Mesothelial cell of epicardium (in vitro differentiated cells): ENCODE measurements around the gene ITGAV. TPM values are rescaled to one million over a fixed set of nuclear protein-coding genes. Genes with fewer than 3 reads are reported as not detected.

Experiments
- DNase-seq, 2 experiments: peaks; one replicate each; pipeline ENCODE4 v3.0.0; 2021; ENCODE audit warnings: low spot score in 2 of 2; ENCODE audit not compliant: unreplicated experiment in 2 of 2
- H3K27ac Mint-ChIP-seq: 2 replicates; pipeline ENCODE4 v1.8.0; 2021; ENCODE audit warnings: mixed read lengths
- H3K27me3 Mint-ChIP-seq: 2 replicates; pipeline ENCODE4 v1.8.0; 2021; ENCODE audit warnings: low read depth, mixed read lengths
- H3K36me3 Mint-ChIP-seq: 2 replicates; pipeline ENCODE4 v1.8.0; 2021; ENCODE audit warnings: mixed read lengths
- H3K4me1 Mint-ChIP-seq: 2 replicates; pipeline ENCODE4 v1.8.0; 2021; ENCODE audit warnings: mixed read lengths
- H3K4me3 Mint-ChIP-seq: 2 replicates; pipeline ENCODE4 v1.8.0; 2021; ENCODE audit warnings: mild to moderate bottlenecking, moderate library complexity, mixed read lengths
- H3K9me3 Mint-ChIP-seq: 2 replicates; pipeline ENCODE4 v1.8.0; 2021; ENCODE audit warnings: mixed read lengths
- total RNA-seq: library from RNA; stranded (reverse); gene quantifications from 3 replicates; pipeline ENCODE4 v1.2.1, GENCODE V29; 2021
- TF ChIP-seq, protein P1 (sequence below): fragments of 200-600 bp; sonication (generic); IDR thresholded peaks from one replicate; pipeline ENCODE4 v1.5.0; 2021; ENCODE audit warnings: antibody characterized with exemption; ENCODE audit not compliant: unreplicated experiment

ITGAV gene
- total RNA-seq, 1 donor from 2014 or later = 100 TPM

DNA sequence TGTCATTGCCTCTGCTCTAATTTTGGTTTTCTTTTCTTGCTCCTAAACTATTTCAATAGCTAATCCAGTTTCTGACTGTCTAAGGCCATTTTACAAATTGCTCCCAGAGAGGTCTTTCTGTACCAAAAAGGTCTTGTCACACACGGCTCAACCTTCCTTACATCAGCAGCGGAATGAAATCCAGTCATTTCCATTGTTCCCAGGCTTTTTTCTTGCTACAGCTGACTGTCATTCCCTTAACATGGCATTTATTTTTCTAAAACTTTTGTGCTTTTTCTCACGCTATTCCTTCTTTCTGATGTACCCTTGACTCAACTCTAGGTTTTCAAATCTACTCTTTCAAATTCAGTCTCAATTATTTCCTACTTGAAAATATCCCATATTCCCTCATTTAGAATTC, 128.3 kb downstream of the ITGAV start:
- no peaks in the 10 kb centered on the region for H3K9me3 Mint-ChIP-seq
- no peaks in the 10 kb centered on the region for H3K36me3 Mint-ChIP-seq
- H3K27me3 Mint-ChIP-seq = no peaks in the 10 kb centered on the region
- H3K4me3 Mint-ChIP-seq = no peak overlapping the region
- TF ChIP-seq, protein P1, sequence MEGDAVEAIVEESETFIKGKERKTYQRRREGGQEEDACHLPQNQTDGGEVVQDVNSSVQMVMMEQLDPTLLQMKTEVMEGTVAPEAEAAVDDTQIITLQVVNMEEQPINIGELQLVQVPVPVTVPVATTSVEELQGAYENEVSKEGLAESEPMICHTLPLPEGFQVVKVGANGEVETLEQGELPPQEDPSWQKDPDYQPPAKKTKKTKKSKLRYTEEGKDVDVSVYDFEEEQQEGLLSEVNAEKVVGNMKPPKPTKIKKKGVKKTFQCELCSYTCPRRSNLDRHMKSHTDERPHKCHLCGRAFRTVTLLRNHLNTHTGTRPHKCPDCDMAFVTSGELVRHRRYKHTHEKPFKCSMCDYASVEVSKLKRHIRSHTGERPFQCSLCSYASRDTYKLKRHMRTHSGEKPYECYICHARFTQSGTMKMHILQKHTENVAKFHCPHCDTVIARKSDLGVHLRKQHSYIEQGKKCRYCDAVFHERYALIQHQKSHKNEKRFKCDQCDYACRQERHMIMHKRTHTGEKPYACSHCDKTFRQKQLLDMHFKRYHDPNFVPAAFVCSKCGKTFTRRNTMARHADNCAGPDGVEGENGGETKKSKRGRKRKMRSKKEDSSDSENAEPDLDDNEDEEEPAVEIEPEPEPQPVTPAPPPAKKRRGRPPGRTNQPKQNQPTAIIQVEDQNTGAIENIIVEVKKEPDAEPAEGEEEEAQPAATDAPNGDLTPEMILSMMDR = no peak
- no peak for DNase-seq
- no peak overlapping the region for H3K27ac Mint-ChIP-seq
- H3K4me1 Mint-ChIP-seq = peaks cover 19% of the 10 kb centered on the region

GRCh38 chr2:186718903-186719302, 129.0 kb downstream of the ITGAV start:
- no peaks in the 10 kb centered on the region for H3K27me3 Mint-ChIP-seq
- TF ChIP-seq, protein P1 = no peak
- no peak overlapping the region for H3K4me3 Mint-ChIP-seq
- peak overlapping the region; percentile 85 for H3K27ac Mint-ChIP-seq
- H3K36me3 Mint-ChIP-seq = no peaks in the 10 kb centered on the region
- no peaks in the 10 kb centered on the region for H3K9me3 Mint-ChIP-seq
- H3K4me1 Mint-ChIP-seq = peaks cover 19% of the 10 kb centered on the region
- no peak for DNase-seq

- H3K27me3 Mint-ChIP-seq = no peaks in the 10 kb centered on the region
- H3K36me3 Mint-ChIP-seq = peaks cover 10% of the 10 kb centered on the region
- TF ChIP-seq, protein P1 = no peak
- no peaks in the 10 kb centered on the region for H3K9me3 Mint-ChIP-seq
- peaks cover 18% of the 10 kb centered on the region for H3K4me1 Mint-ChIP-seq
- H3K4me3 Mint-ChIP-seq = no peak overlapping the region
- no peak for DNase-seq
- no peak overlapping the region for H3K27ac Mint-ChIP-seq
Measured at GRCh38 chr2:186721956-186722355, 132.1 kb downstream of the ITGAV start.

DNA sequence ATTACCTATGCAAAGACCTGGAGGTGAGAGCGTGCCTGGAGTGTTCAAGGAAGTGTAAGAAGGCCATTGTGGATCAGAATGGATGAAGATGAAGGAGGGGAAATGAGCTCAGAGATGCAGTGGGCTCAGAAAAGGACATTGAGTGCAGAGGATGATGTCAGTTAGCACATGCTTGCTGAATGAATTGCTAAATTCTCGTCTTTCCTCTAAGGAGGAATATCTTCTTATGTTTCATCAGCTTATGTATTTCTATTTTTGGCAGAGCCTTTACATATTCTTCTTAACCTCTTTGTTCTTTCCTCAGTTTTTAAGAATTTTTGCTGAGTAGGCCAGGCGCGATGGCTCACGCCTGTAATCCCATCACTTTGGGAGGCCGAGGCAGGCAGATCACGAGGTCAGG, 134.9 kb downstream of the ITGAV start:
- Mint-ChIP-seq H3K36me3 (peaks cover 10% of the 10 kb centered on the region), H3K9me3 (no peaks in the 10 kb centered on the region), H3K4me3 (no peak overlapping the region), H3K27ac (no peak overlapping the region), H3K4me1 (no peaks in the 10 kb centered on the region), H3K27me3 (no peaks in the 10 kb centered on the region)
- no peak for DNase-seq
- TF ChIP-seq, protein P1 = no peak

- Mint-ChIP-seq H3K27me3 (no peaks in the 10 kb centered on the region), H3K4me1 (no peaks in the 10 kb centered on the region), H3K36me3 (peaks cover 10% of the 10 kb centered on the region), H3K9me3 (peaks cover under 1% of the 10 kb centered on the region), H3K27ac (no peak overlapping the region), H3K4me3 (no peak overlapping the region)
- DNase-seq = no peak
- TF ChIP-seq, protein P1 = no peak
Measured at GRCh38 chr2:186725783-186726182, 135.9 kb downstream of the ITGAV start.

GRCh38 chr2:186726938-186727337, 137.1 kb downstream of the ITGAV start:
- H3K36me3 Mint-ChIP-seq = peaks cover 18% of the 10 kb centered on the region
- TF ChIP-seq, protein P1 = no peak
- H3K9me3 Mint-ChIP-seq = peaks cover 8% of the 10 kb centered on the region
- H3K27me3 Mint-ChIP-seq = no peaks in the 10 kb centered on the region
- no peaks in the 10 kb centered on the region for H3K4me1 Mint-ChIP-seq
- no peak overlapping the region for H3K4me3 Mint-ChIP-seq
- no peak overlapping the region for H3K27ac Mint-ChIP-seq
- DNase-seq = no peak
